ENCODE measurements around the gene VEPH1. TPM values are rescaled to one million over a fixed set of nuclear protein-coding genes. Genes with fewer than 3 reads are reported as not detected.

Gene VEPH1
- total RNA-seq, 2 donors from 2014 or later = 15.0 to 30.0 TPM

DNA sequence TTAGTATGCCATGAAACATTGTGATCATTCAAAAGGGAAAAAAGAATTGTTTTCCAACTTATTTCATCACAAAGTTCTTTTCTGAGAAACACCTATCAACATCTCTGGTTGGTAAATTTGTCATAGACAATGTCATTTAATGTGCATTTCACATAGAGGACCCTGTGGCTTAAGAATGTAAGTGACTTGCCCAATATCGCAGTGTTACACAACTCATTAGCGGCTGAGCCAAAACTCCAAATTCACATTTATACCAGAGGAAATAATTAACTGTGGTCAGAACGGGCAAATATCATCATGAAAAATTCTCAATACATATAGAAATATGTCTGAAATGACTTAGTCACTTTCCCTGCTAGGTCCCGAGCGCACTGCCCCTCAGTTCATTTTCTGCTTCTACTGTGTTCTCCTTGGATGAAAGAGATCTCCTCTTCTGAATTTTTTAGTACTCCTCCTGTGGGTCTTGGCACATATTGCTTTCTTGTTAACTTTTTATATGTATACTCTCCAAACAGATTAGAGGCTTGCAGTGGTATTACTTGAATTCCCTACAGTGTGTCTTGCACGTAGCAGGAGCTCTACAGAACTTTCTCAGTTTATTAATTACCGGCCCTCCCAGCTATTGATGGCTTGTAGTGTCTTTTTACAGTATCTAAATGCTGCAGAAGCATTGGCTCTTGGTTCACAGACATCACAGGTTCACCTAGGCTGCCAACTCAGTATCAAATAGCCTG is 33.5 kb downstream of the VEPH1 start:
- intact Hi-C loops (cut with DNase I) = no loop called here
- ATAC-seq (no peak), DNase-seq (no peak)
- Histone ChIP-seq H3K4me1 (no peaks in the 10 kb centered on the region), H3K27ac (peak overlapping the region in 1 of 4 donors; percentile 32), H3K27me3 (no peaks in the 10 kb centered on the region), H3K36me3 (replicated peaks in 1 of 2; ENCODE audit: insufficient read depth in 1 of 2, low read depth in 2 of 2) (no peaks in the 10 kb centered on the region), H3K4me3 (no peak overlapping the region), H3K9me3 (no peaks in the 10 kb centered on the region)
- TF ChIP-seq, protein P1, sequence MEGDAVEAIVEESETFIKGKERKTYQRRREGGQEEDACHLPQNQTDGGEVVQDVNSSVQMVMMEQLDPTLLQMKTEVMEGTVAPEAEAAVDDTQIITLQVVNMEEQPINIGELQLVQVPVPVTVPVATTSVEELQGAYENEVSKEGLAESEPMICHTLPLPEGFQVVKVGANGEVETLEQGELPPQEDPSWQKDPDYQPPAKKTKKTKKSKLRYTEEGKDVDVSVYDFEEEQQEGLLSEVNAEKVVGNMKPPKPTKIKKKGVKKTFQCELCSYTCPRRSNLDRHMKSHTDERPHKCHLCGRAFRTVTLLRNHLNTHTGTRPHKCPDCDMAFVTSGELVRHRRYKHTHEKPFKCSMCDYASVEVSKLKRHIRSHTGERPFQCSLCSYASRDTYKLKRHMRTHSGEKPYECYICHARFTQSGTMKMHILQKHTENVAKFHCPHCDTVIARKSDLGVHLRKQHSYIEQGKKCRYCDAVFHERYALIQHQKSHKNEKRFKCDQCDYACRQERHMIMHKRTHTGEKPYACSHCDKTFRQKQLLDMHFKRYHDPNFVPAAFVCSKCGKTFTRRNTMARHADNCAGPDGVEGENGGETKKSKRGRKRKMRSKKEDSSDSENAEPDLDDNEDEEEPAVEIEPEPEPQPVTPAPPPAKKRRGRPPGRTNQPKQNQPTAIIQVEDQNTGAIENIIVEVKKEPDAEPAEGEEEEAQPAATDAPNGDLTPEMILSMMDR (IDR thresholded peaks at IDR 0.05) = no peak
- no peak for TF ChIP-seq POLR2A (IDR thresholded peaks at IDR 0.05)
- 63 to 68% methylated on average over 7 of the region's 7 CpGs for WGBS, 2 donors

DNA sequence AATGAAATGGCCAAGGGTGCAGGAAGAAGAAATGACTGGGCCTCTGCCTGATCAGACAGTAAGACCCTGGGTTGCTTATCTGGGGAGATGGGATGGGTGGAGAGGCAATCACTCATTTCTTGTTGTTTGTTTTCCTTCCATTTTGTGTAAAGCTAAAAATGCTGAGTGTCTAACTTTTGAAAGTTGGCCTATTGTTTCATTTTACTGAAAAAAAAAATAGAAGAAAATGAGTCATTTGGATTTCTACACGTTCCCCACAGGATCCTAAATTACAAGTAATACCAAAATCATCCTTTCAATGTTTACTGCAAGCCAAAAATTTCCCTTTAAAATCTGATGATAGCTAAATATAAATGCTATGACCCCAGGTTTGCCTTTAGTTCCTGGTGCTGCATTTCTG is 36.0 kb downstream of the VEPH1 start:
- intact Hi-C loops (cut with DNase I) = no loop called here
- no peak for ATAC-seq
- Histone ChIP-seq H3K4me1 (no peaks in the 10 kb centered on the region), H3K9me3 (no peaks in the 10 kb centered on the region), H3K36me3 (replicated peaks in 1 of 2; ENCODE audit: insufficient read depth in 1 of 2, low read depth in 2 of 2) (no peaks in the 10 kb centered on the region), H3K4me3 (no peak overlapping the region), H3K27ac (no peak overlapping the region), H3K27me3 (no peaks in the 10 kb centered on the region)
- TF ChIP-seq, protein P1 (IDR thresholded peaks at IDR 0.05) = no peak
- TF ChIP-seq POLR2A (IDR thresholded peaks at IDR 0.05) = no peak
- WGBS, 2 donors = 59 to 70% methylated on average over 1 of the region's 1 CpG
- no peak for DNase-seq

DNA sequence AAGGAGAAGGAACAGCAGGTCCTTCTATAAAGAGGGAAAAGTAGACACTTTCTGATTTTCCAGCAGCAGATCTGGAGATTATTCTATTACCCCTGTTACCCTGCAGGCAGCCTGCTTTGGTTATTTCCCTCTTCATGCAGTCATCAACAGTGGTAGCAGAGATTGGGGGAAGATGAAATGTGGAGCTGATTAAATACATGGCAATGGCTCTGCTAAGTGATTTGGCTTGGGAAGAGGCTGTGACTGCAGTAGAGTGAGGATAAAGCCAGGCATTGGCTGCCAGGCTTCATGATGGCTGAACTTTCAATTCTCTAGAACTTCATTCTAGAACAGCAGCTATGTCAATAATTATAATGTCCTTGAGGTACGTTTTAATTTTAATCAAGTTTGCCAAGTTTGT is 37.5 kb downstream of the VEPH1 start:
- H3K27ac ChIP-seq = no peak overlapping the region
- intact Hi-C loops (cut with DNase I) = no loop called here
- no peaks in the 10 kb centered on the region for H3K27me3 ChIP-seq
- H3K36me3 ChIP-seq (replicated peaks in 1 of 2; ENCODE audit: insufficient read depth in 1 of 2, low read depth in 2 of 2) = no peaks in the 10 kb centered on the region
- no peak for DNase-seq
- WGBS, 2 donors = 22 to 23% methylated on average over 1 of the region's 1 CpG
- no peak overlapping the region for H3K4me3 ChIP-seq
- no peaks in the 10 kb centered on the region for H3K4me1 ChIP-seq
- no peak for TF ChIP-seq POLR2A (IDR thresholded peaks at IDR 0.05)
- TF ChIP-seq, protein P1 (IDR thresholded peaks at IDR 0.05) = no peak
- ATAC-seq = no peak
- H3K9me3 ChIP-seq = no peaks in the 10 kb centered on the region

DNA sequence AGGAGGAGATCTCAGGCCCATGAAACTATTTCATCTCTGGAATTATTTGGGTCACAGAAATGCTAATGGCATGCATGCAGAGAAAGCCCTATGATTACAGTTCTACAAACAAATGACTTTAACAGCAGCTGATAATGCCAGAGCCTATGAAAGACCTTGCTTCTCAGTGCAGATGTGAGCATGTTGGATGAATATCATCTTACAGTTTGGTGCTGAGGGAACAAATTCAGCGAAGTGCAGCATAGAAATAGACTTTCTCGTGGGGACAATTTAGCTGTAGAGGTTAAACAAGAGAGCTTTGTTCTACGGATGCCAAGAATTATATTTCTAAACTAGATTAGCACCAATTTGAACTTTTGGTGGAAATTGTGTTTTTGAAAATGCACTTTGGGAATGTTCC is 38.9 kb downstream of the VEPH1 start:
- Histone ChIP-seq H3K4me3 (no peak overlapping the region), H3K36me3 (replicated peaks in 1 of 2; ENCODE audit: insufficient read depth in 1 of 2, low read depth in 2 of 2) (no peaks in the 10 kb centered on the region), H3K4me1 (no peaks in the 10 kb centered on the region), H3K27me3 (no peaks in the 10 kb centered on the region), H3K9me3 (no peaks in the 10 kb centered on the region), H3K27ac (no peak overlapping the region)
- 56 to 80% methylated on average over 3 of the region's 3 CpGs for WGBS, 2 donors
- TF ChIP-seq, protein P1 (IDR thresholded peaks at IDR 0.05) = no peak
- no peak for TF ChIP-seq POLR2A (IDR thresholded peaks at IDR 0.05)
- intact Hi-C loops (cut with DNase I) = no loop called here
- ATAC-seq = no peak
- DNase-seq = no peak

DNA sequence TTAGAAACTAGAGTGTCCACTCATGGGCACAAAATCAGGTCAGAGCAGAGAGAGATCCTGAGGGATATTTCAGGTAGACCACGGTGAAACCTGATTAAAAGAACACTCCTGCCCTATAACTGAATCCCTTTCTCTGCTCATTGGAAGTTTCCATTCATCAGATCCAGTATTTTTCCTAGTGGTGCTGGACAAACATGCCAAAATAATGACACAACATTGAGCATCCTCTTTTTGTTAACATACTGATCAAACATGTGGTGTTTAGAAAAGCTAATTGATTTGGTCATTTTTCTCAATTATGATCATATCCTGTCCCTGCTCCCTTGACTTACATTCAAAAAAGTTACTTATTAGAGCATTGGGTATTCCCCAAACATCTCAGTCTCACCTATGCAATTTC is 39.4 kb downstream of the VEPH1 start:
- no peaks in the 10 kb centered on the region for H3K27me3 ChIP-seq
- WGBS, 2 donors = 94 to 96% methylated on average over 1 of the region's 1 CpG
- intact Hi-C loops (cut with DNase I) = no loop called here

More for the DNA sequence above, 39.4 kb downstream of the VEPH1 start:
- ATAC-seq (no peak), DNase-seq (no peak)
- no peak overlapping the region for H3K27ac ChIP-seq
- TF ChIP-seq POLR2A (IDR thresholded peaks at IDR 0.05) = no peak
- TF ChIP-seq, protein P1 (IDR thresholded peaks at IDR 0.05) = no peak
- H3K9me3 ChIP-seq = no peaks in the 10 kb centered on the region
- H3K36me3 ChIP-seq (replicated peaks in 1 of 2; ENCODE audit: insufficient read depth in 1 of 2, low read depth in 2 of 2) = no peaks in the 10 kb centered on the region
- no peaks in the 10 kb centered on the region for H3K4me1 ChIP-seq
- no peak overlapping the region for H3K4me3 ChIP-seq

All from body of pancreas (tissue), 4 donors.